A673 (cell line): ENCODE measurements around the gene CLCN5. TPM values are rescaled to one million over a fixed set of nuclear protein-coding genes. Genes with fewer than 3 reads are reported as not detected.

Experiments
- BruUV-seq: library from RNA; stranded (reverse); fragments of 400-500 nt; replicated peaks from 2 replicates; lab custom pipeline; 2021; lab: Mats Ljungman, UMichigan
- CTCF ChIA-PET: fragments of 300-600 bp; sonication (Branson Sonifier 250); formaldehyde crosslinking; loops from one replicate; lab custom pipeline; 2022; ENCODE audit warnings: antibody characterized with exemption; lab: Charles Lee
- POLR2A ChIA-PET: fragments of 300-600 bp; sonication (Branson Sonifier 250); formaldehyde crosslinking; loops from one replicate; lab custom pipeline; 2022; ENCODE audit warnings: antibody characterized with exemption; ENCODE audit not compliant: low non-redundant PET; lab: Charles Lee
- DNase-seq: peaks from one replicate; pipeline ENCODE4 v3.0.0-alpha.2; 2015; ENCODE audit warnings: low spot score
- H3K27ac ChIP-seq: fragments of 200-600 bp; sonication (generic); 2 replicates; pipeline ENCODE4 v1.5.1; 2016; ENCODE audit warnings: mixed run types, low read depth, mild to moderate bottlenecking, mixed read lengths, antibody characterized with exemption, low read length; ENCODE audit not compliant: poor library complexity, severe bottlenecking
- H3K27me3 ChIP-seq: fragments of 200-600 bp; sonication (generic); replicated peaks from 2 replicates; pipeline ENCODE4 v1.6.1; 2017; ENCODE audit warnings: mixed run types, low read depth, mild to moderate bottlenecking, mixed read lengths, antibody characterized with exemption, low read length; ENCODE audit not compliant: insufficient read depth, poor library complexity
- H3K36me3 ChIP-seq: fragments of 200-600 bp; sonication (generic); 2 replicates; pipeline ENCODE4 v1.6.1; 2016; ENCODE audit warnings: mixed run types, mild to moderate bottlenecking, mixed read lengths, antibody characterized with exemption, low read length; ENCODE audit not compliant: insufficient read depth, poor library complexity, severe bottlenecking
- H3K4me1 ChIP-seq: fragments of 200-600 bp; sonication (generic); 2 replicates; pipeline ENCODE4 v1.6.1; 2017; ENCODE audit warnings: mixed run types, mild to moderate bottlenecking, mixed read lengths, antibody characterized with exemption, low read length; ENCODE audit not compliant: insufficient read depth, poor library complexity, severe bottlenecking
- H3K4me3 ChIP-seq: fragments of 200-600 bp; sonication (generic); 2 replicates; pipeline ENCODE4 v1.5.1; 2016; ENCODE audit warnings: low read depth, mixed run types, mild to moderate bottlenecking, mixed read lengths, low read length; ENCODE audit not compliant: poor library complexity, severe bottlenecking
- H3K9me3 ChIP-seq: fragments of 200-600 bp; sonication (generic); 2 replicates; pipeline ENCODE4 v1.6.1; 2016; ENCODE audit warnings: mixed run types, low read depth, mild to moderate bottlenecking, mixed read lengths, antibody characterized with exemption, low read length; ENCODE audit not compliant: poor library complexity, severe bottlenecking
- CTCF ChIP-seq: fragments of 300-800, 200-600 bp; sonication (generic); conservative IDR thresholded peaks from 2 replicates; pipeline ENCODE4 v1.5.1; 2017; ENCODE audit warnings: low read depth, mild to moderate bottlenecking, antibody characterized with exemption, low read length, moderate library complexity, mixed read lengths
- EZH2 ChIP-seq: fragments of 200-600 bp; sonication (generic); IDR thresholded peaks from 2 replicates; pipeline ENCODE4 v1.6.1; 2017; ENCODE audit warnings: borderline replicate concordance, low read depth, mild to moderate bottlenecking, mixed read lengths, antibody characterized with exemption, low read length; ENCODE audit not compliant: poor library complexity, severe bottlenecking
- intact Hi-C: fragments of 100-400 bp; cut with micrococcal nuclease; formaldehyde crosslinking; loops from one replicate; pipeline ENCODE4 v1.10.0; 2022; ENCODE audit not compliant: unreplicated experiment
- total RNA-seq: library from RNA; stranded (reverse); gene quantifications from 2 replicates; pipeline ENCODE4 v1.2.3, GENCODE V29; 2021

The CLCN5 gene
- total RNA-seq, 1 experiment from 2014 or later = 25.3 TPM

GRCh38 chrX:49896951-49897350, 25.4 kb upstream of the CLCN5 start:
- H3K4me1 ChIP-seq = no peaks in the 10 kb centered on the region
- no peak for DNase-seq
- no peak overlapping the region for H3K27ac ChIP-seq
- intact Hi-C loops = no loop called here
- peaks cover 4% of the 10 kb centered on the region for H3K9me3 ChIP-seq
- H3K36me3 ChIP-seq = no peaks in the 10 kb centered on the region
- no TSS peak for BruUV-seq
- ChIA-PET CTCF (no interaction called here), POLR2A (no interaction called here)
- no peak overlapping the region for H3K4me3 ChIP-seq
- H3K27me3 ChIP-seq = no peaks in the 10 kb centered on the region
- TF ChIP-seq EZH2 = no peak
- no peak for TF ChIP-seq CTCF

DNA sequence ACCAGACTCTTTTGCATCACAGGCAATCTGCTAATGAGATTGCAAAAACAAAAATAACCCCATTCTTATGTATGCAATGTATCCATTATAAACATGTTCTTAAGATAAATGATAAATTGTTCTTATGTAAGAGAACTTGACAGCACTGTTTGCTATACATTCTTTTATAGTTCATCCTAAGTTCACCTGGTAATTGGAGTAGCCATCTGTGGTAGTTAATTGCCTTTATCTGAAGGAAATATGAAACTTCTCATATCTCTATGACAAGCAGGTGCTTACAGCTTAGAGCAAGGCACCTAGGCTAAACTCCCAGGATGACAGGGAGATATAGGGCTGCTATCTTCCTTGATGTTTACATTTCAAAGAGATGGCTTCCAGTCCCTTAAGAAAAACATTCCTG, 21.3 kb upstream of the CLCN5 start:
- CTCF ChIA-PET = no interaction called here

DNA sequence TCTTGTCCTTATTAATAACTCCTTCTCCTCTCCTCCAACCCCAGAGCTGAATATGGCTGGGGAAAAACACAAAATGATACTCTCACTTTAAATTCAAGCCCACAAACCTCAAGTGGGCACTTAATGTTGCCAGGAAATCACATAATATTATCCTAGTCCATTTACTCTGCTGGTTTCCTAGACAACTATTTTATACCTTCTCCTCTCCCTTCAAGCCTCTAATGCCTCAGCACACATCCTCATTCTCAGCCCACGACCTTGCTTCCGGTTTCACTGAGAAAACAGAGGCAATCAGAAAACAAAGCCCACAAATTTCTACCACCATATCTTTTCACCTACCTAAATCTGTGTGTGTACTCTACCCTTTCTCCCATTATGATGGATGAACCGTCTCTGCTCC, 12.1 kb upstream of the CLCN5 start:
- no TSS peak for BruUV-seq
- ChIA-PET POLR2A (no interaction called here), CTCF (no interaction called here)
- Histone ChIP-seq H3K4me3 (no peak overlapping the region), H3K27ac (no peak overlapping the region), H3K9me3 (no peaks in the 10 kb centered on the region), H3K27me3 (no peaks in the 10 kb centered on the region), H3K36me3 (no peaks in the 10 kb centered on the region), H3K4me1 (peaks cover 3% of the 10 kb centered on the region)
- intact Hi-C loops = loop anchor here (10.0 kb wide), 2 partner anchors 174 to 674 kb away; no protein-coding TSS in a partner anchor
- peak; percentile 24 for DNase-seq
- TF ChIP-seq CTCF (no peak), EZH2 (no peak)

More for the DNA sequence above, 21.3 kb upstream of the CLCN5 start:
- no peaks in the 10 kb centered on the region for H3K27me3 ChIP-seq
- no peak overlapping the region for H3K27ac ChIP-seq
- no TSS peak for BruUV-seq
- POLR2A ChIA-PET = no interaction called here
- no peak for DNase-seq
- no peaks in the 10 kb centered on the region for H3K4me1 ChIP-seq
- no peaks in the 10 kb centered on the region for H3K36me3 ChIP-seq
- intact Hi-C loops = no loop called here
- no peak for TF ChIP-seq EZH2
- peaks cover 4% of the 10 kb centered on the region for H3K9me3 ChIP-seq
- no peak overlapping the region for H3K4me3 ChIP-seq

GRCh38 chrX:49912086-49912485, 10.3 kb upstream of the CLCN5 start:
- H3K27ac ChIP-seq = no peak overlapping the region
- peaks cover 3% of the 10 kb centered on the region for H3K4me1 ChIP-seq
- TF ChIP-seq CTCF (no peak), EZH2 (no peak)
- no peak overlapping the region for H3K4me3 ChIP-seq
- CTCF ChIA-PET = no interaction called here
- H3K36me3 ChIP-seq = no peaks in the 10 kb centered on the region
- no peaks in the 10 kb centered on the region for H3K27me3 ChIP-seq
- POLR2A ChIA-PET = no interaction called here
- intact Hi-C loops = loop anchor here (10.0 kb wide), 2 partner anchors 173 to 673 kb away; no protein-coding TSS in a partner anchor
- DNase-seq = no peak
- no peaks in the 10 kb centered on the region for H3K9me3 ChIP-seq
- BruUV-seq = no TSS peak
